PFSK-1 (cell line): Measurements from ENCODE around the gene PRRG4.

Experiments
- POLR2AphosphoS5 ChIP-seq: IDR thresholded peaks from 2 replicates; pipeline ENCODE4 v1.6.1; 2012; ENCODE audit warnings: low read depth, mild to moderate bottlenecking, control low read depth, low read length, moderate library complexity
- REST ChIP-seq, 2 experiments: IDR thresholded peaks; 2 replicates each; pipeline versions ENCODE4 v1.6.1 to v1.8.0; 2011 to 2012; ENCODE audit warnings: low read depth in 2 of 2, low read length in 2 of 2, control low read depth in 1 of 2, inconsistent platforms in 1 of 2, mild to moderate bottlenecking in 1 of 2, moderate library complexity in 1 of 2; ENCODE audit not compliant: insufficient read depth in 1 of 2
- SIN3A ChIP-seq: IDR thresholded peaks from 2 replicates; pipeline ENCODE4 v1.6.1; 2012; ENCODE audit warnings: mild to moderate bottlenecking, low read length, moderate library complexity, borderline replicate concordance; ENCODE audit not compliant: insufficient read depth
- TAF1 ChIP-seq: IDR thresholded peaks from 2 replicates; pipeline ENCODE4 v1.6.1; 2012; ENCODE audit warnings: low read length, control low read depth, borderline replicate concordance; ENCODE audit not compliant: insufficient read depth

- no peak for TF ChIP-seq TAF1
- no peak for TF ChIP-seq POLR2AphosphoS5
- TF ChIP-seq REST (IDR thresholded peaks at IDR 0.05; ENCODE audit: insufficient read depth in 1 of 2, low read depth in 2 of 2, low read length in 2 of 2) = no peak
- TF ChIP-seq SIN3A = no peak
Measured at GRCh38 chr11:32809313-32809712, 20.4 kb upstream of the PRRG4 start.
